Measurements from ENCODE around the gene SLC9A7. TPM values are rescaled to one million over a fixed set of nuclear protein-coding genes. Genes with fewer than 3 reads are reported as not detected.

The SLC9A7 gene
- total and polyA plus RNA-seq, 8 donors, result 2.2 to 16.0 (median 6.3) TPM

- no peaks in the 10 kb centered on the region for H3K9me3 ChIP-seq
- 44 to 58% methylated on average over 2 of the region's 2 CpGs for WGBS, 2 donors
- DNase-seq, result no peak
- intact Hi-C loops (cut with DNase I), result no loop called here
- H3K27me3 ChIP-seq, result no peaks in the 10 kb centered on the region
- no peak for ATAC-seq
- H3K36me3 ChIP-seq, result no peaks in the 10 kb centered on the region
- no peak for FAIRE-seq
- no peaks in the 10 kb centered on the region for H3K4me1 ChIP-seq
- no peak for TF ChIP-seq CTCF (IDR thresholded peaks at IDR 0.05)
- no peak overlapping the region for H3K4me3 ChIP-seq
- H3K27ac ChIP-seq, result no peak overlapping the region
Observed at GRCh38 chrX:46584736-46585135, 174.2 kb downstream of the SLC9A7 start.

- FAIRE-seq (no peak), DNase-seq (no peak), ATAC-seq (no peak)
- Histone ChIP-seq H3K36me3 (no peaks in the 10 kb centered on the region), H3K27me3 (no peaks in the 10 kb centered on the region), H3K9me3 (no peaks in the 10 kb centered on the region), H3K27ac (no peak overlapping the region), H3K4me3 (no peak overlapping the region), H3K4me1 (no peaks in the 10 kb centered on the region)
- no peak for TF ChIP-seq CTCF (IDR thresholded peaks at IDR 0.05)
- intact Hi-C loops (cut with DNase I), result no loop called here
- WGBS, 2 donors, result 42% methylated on average over 1 of the region's 1 CpG
Observed at GRCh38 chrX:46582966-46583365, 176.0 kb downstream of the SLC9A7 start.

GRCh38 chrX:46582325-46582724 is 176.6 kb downstream of the SLC9A7 start:
- FAIRE-seq (no peak), ATAC-seq (no peak), DNase-seq (no peak)
- H3K4me1 ChIP-seq, result no peaks in the 10 kb centered on the region
- no peaks in the 10 kb centered on the region for H3K36me3 ChIP-seq
- no peaks in the 10 kb centered on the region for H3K27me3 ChIP-seq
- no peak for TF ChIP-seq CTCF (IDR thresholded peaks at IDR 0.05)
- 56 to 72% methylated on average over 3 of the region's 3 CpGs for WGBS, 2 donors
- no peak overlapping the region for H3K4me3 ChIP-seq
- intact Hi-C loops (cut with DNase I), result no loop called here
- no peaks in the 10 kb centered on the region for H3K9me3 ChIP-seq
- no peak overlapping the region for H3K27ac ChIP-seq

- Histone ChIP-seq H3K4me3 (no peak overlapping the region), H3K36me3 (no peaks in the 10 kb centered on the region), H3K27ac (no peak overlapping the region), H3K4me1 (no peaks in the 10 kb centered on the region), H3K9me3 (no peaks in the 10 kb centered on the region), H3K27me3 (no peaks in the 10 kb centered on the region)
- no peak for ATAC-seq
- TF ChIP-seq CTCF (IDR thresholded peaks at IDR 0.05), result no peak
- FAIRE-seq, result no peak
- no peak for DNase-seq
- intact Hi-C loops (cut with DNase I), result no loop called here
- WGBS, 2 donors, result 89 to 96% methylated on average over 6 of the region's 6 CpGs
Observed at GRCh38 chrX:46580613-46581012, 178.3 kb downstream of the SLC9A7 start.

- H3K36me3 ChIP-seq, result no peaks in the 10 kb centered on the region
- H3K4me1 ChIP-seq, result no peaks in the 10 kb centered on the region
- H3K27ac ChIP-seq, result no peak overlapping the region
- FAIRE-seq (no peak), DNase-seq (no peak), ATAC-seq (no peak)
- 88 to 95% methylated on average over 1 of the region's 1 CpG for WGBS, 2 donors
- TF ChIP-seq CTCF (IDR thresholded peaks at IDR 0.05), result no peak
- intact Hi-C loops (cut with DNase I), result no loop called here
- H3K27me3 ChIP-seq, result no peaks in the 10 kb centered on the region
- no peak overlapping the region for H3K4me3 ChIP-seq
- H3K9me3 ChIP-seq, result no peaks in the 10 kb centered on the region
Observed at GRCh38 chrX:46579250-46579649, 179.7 kb downstream of the SLC9A7 start.

Data from pancreas (tissue), 10 donors.